GM18498 (cell line): ENCODE results near the gene KRT17.
"Not testable (repeated sequence)": the region's sequence is repeated elsewhere in the genome, so short reads cannot be mapped to it uniquely, and the experiment has no call there.

Experiments used
- ATAC-seq: cut with Tn5 transposase; IDR thresholded peaks from one replicate; pipeline ENCODE4 v1.9.1; 2021; ENCODE audit warnings: mild to moderate bottlenecking, moderate library complexity; ENCODE audit not compliant: unreplicated experiment

Gene KRT17

DNA sequence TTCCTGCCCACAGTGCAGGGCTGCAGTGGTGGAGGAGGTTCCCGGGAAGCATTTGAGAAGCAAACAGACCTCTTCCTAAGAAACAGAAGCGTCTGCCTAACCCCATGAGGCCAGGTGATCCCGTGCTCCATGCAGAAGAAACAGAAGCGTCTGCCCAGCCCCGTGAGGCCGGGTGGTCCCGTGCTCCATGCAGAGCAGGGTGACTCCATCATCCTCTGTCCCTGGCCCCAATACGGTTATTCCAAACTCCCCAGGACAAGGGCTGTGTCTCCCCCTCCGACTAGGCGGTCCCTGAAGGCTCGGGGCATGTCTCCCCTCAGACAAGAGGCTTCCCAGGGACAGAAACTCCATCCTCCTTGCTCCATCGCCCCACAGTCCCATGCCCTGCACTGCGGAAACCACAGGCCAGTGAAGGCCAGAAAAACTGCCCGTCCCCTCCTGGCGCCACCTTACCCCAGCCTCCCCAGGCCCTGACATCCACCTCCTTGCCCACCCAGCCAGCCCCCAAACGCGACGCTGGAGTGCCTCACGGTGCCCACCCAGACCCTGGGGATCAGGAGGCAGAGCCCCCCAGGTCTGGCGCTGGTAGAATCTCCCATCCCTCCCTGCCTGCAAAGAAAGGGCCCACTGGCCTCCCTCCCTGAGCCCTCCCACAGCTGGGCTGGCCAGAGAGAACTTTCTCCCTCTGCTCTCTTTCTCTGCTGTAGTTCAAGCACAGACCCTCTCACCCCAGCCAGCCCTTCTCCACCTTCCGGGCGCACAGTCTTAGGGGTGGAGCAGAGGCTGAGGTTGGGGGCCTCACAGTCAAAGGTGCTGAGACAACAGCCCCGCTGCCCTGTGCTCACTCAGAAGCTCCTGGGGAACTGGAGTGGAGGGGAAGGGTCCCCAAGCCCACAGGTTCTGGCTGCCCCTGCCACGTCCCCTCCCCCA is 30.6 kb upstream of the KRT17 start:
- no peak for ATAC-seq

DNA sequence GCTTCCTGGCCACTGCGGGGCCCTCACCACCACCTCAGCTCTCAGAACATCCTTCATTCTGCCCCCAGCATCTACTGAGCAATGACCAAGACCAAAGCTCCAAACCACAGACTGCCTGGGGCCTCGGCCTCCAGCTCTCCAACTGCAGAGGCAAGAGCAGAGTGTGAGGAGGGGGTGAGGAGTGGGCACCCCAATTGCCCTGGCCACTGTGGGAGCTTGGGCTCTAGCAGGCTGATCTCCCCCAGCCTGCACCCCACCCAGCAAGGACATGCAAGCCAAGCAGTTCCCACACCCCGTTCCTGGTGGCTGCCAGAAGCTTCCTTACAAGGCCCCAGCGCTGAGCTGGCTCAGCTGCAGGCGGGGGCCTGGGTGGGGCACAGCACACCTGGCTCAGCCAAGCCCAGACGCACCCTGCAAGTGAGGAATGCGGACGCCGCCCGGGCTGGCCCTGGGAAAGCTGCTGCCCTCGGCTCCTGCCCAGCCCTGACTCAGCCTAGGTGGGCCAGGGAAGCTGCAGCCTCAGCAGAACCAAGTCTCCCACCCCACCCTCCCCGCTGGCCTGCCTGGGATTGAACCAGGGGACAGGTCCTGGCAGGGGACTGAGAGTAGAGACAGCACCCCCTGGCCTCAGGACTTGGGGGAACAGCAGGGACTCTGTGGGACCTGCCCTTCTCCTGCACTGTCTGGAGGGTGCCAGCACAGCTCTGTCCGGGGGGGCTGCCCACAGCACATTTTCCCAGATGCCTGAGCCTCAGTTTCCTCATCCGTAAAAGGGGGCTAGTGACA is 29.7 kb upstream of the KRT17 start:
- ATAC-seq: no peak

DNA sequence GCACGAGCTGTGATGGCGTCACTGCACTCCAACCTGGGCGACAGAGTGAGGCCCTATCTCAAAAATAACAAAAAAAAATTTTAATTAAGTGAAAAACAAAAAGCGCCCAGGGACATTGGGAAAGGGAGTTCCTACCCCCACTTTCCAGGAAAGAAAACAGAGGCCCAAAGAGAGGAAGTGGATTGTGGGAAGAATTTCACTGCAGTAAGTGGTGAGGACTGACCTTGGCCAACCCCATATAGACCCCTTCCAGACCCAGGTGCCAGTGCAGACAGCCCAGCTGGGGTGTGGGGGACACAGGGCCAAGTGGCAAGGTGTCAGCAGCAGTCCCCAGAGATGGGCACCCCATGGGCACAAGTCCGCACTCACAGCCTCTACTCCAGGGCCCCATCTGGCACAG is 29.0 kb upstream of the KRT17 start:
- no peak for ATAC-seq

DNA sequence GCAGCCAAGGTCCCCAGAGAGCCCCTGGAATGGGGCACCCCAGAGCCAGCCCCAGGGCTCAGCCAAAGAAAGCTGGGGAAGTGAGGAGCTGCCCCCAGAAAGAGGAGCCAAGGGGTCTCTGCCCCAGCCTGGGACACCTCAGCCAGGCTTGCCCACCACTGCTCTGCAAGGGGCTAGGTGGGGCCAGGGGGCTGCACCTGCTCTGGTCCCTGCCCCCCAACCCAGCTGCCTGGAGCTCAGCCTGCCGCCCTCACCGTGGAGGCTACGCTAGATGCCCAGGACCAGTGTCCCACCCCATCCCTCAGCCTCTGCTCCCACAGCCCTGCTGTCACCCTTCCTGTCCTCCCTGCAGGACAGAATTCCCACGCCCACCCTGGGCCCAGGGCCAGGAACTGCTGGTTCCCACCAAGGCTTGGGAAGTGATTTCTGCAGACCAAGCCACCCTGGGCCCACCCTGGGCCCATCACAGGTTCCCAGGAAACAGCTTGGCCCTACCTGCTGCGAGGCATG is 28.1 kb upstream of the KRT17 start:
- no peak for ATAC-seq

DNA sequence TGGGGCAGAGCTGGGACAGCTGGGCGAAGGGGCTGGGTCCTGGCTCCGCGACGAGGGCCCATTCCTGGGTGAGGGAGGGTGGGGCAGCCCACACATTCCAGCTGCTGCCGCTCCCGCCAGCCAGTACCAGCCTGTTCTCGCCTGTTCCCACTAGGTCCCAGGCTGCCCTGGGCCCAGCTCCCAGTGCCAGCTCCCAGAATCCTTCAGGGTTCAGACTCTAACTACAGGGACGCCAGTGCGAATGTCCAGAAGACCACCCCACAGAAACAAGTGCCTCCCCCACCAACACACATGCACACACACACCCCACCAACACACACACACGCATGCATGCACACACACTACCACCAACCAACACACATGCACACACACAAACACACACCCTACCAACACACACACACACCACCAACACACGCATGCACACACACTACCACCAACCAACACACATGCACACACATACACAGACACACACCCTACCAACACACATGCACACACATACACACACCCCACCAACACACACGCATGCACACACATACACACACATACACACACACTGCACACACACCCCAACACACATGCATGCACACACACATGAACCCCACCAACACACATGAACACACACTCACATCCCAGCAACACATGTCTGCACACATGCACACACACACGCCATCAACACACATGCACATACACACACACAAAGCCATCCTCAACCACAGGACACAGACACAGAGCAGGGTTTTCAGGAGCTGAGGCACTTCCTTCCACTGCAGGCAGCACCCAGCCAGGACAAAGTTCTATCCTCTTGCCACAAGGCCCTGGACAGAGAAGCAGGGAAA is 27.5 kb upstream of the KRT17 start:
- ATAC-seq: no peak

DNA sequence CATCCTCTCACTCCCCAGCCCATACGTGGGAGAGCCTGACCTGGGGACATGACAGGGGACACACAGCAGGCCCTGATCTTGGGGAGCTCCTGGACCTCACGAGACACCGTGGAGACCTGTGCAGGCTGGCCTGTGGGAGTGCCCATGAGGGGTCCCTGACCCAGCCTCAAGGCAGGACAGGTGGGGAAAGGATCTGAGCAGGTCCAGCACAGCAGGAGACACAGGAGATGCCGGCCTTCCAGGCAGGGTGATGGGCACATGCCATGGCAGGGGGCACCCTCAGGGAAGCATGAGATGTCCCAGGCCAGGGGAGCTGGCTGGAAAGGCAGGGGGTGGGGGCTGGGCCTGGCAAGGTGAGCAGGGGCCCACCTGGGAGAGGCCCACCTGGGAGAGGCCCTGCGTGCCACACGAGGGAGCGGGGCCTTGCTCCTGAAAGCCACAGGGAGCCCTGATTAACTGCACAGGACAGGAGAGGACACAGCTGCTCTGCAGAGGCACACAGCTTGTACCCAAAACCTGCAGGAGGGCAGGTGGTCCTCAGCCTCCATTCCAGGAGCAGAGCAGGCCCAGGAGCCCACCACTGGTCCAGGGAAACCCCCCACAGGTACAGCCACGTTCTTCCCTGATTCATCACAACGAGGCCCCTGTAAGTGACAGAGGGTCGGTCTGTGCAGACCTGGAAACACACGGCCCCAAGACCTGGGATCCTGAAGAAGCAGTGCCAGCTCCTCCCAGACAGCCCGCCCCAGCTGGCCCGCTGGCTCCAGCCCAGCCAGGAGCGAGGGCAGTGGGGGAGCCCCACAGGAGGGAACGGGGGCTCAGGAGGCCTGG is 26.6 kb upstream of the KRT17 start:
- ATAC-seq: no peak

DNA sequence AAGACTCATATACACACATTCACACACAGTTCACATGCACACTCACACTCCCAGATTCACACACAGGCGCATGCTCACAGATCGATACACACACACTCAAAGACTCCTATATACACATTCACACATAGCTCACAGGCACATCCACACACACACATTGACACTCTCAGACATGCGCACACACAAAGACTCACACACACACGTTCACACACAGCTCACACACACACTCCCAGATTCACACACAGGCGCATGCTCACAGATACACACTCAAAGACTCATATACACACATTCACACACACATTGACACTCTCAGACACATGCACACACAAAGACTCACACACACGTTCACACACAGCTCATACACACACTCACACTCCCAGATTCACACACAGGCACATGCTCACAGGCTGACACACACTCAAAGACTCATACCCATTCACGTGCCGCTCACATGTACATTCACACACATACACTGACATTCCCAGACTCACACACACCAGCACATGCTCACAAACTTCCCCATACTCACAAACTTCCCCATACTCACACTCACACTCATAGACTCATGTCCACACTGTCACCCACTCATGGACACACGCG is 25.6 kb upstream of the KRT17 start:
- no peak for ATAC-seq

DNA sequence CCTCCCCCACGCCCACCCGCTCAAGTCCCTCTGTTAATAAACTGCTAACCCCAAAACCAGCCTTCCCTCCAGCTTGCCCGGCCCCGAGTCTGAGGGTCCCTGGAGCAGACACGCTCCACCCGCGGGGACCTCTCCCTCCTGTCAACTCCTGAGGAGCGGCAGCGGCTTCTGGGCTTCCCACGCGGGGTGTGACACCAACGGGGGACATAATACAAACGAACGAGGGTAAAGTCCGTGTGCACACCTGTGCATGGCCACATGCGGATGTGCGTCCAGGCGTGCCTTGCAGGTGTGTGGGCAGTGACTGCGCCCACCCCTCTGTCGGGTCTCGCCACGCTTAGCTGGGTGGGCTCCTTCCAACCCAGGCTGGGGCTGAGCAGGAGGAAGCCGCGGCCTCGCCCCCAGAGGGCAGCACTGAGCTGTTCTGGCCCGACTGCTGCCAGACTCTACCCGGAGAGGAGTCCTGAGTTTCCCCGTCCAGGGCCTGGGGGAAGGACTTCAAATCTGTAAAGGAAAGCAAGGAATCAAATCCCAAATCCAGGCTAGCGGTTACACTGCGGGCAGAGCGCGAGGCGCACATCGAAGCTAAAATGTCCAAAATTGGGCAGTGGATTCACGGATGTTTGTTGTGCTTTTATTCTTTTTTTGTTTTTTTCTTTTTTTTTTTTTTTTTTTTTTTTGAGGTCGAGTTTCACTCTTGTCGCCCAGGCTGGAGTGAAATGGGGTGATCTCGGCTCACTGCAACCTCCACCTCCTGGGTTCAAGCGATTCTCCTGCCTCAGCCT is 24.2 kb upstream of the KRT17 start:
- ATAC-seq: no peak

DNA sequence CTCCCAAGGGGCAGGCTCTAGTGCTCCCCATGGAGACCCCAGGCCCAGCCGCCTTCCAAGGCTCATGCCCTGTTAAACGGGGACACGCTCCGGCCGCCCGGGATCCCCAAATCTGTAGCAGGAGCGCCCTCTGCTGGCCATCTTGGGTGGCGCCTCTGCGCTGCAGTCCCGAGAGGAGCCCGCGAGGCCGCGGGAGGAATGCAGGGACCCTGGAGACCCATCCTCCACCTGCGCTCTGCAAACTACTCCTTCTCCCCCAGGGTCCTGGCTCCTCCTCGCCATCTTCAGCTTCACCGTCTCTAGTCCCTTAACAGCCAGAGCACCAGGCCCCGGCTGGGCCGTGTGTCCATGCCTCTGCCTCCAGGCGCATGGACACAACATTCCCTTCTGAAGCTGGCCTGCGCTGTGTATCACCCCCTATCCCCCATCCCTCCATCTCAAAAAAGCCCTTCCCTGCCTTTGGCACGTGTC is 23.6 kb upstream of the KRT17 start:
- ATAC-seq: peak; percentile 53

DNA sequence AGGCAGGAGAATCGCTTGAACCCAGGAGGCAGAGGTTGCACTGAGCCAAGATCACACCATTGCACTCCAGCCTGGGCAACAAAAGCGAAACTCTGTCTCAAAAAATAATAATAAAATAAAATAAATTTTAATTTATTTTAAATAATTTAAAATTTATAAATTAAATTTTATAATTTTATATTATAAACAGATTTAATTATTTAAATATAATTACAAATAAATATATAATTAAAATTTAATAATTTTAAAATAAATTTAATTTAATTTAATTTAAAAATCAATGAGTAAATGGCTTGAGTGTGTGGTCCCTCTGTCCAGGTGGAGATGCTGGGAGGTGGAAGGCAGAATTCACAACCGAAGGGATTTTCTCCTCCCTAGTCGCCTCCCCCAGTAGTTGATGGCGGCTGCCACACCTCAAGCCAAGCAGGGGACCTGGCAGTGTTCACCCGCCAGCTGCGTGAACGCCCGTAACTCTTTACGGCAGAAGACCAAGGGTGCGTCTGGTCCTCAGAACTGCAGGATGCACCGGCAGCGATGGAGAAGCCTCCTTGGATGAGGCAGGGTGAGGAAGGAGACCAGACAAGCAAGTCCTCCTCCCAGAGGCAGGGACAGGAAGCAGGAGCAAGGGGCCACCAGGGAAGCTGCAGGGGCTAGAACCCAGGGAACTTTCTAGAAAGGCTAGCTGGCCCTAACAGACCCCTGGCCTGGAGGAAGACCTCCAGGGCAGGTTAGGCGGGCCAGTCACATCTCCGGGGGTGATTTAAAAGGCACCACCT is 22.9 kb upstream of the KRT17 start:
- ATAC-seq: no peak

DNA sequence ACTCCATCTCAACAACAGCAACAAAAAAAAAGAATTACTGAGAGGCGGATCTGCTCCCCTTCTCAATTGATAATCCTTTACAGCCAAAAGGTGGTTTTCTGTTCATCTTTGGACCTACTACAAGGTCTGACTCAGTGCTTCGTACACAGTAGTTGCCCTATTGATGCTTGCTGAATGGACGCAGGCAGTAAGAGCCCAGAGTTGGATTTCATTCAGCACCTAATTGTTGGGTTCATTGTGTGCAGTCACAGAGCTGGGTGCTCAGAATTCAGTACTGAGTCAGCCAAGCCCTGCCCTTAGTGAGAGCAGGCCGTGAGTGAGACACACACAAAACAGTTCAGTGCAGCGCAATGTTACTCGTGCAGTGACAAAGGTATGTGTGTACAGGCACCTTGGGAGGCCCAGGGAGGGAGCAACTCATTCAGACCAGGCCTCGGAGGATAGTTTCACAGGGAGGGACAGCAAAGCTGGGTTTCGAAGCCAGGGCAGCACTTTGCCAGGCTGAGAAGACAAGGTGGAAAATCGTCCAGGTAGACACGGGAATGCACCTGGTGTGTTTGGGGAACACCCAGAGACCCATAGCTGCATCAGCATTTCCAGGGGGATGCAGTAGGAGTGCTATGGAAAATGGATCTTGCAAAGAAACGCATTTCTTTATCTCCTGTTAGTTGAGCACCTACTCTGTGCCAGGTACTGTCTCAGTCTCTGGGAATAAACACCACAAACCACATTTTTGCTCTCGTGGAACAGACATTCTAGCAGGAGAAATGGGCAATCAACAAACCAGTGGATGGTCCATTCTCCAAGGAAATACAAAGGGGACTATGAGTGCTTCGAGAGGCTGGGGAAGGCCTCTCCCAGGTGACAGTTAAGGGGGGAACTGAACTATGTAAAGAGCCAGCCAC is 18.1 kb upstream of the KRT17 start:
- ATAC-seq: no peak

DNA sequence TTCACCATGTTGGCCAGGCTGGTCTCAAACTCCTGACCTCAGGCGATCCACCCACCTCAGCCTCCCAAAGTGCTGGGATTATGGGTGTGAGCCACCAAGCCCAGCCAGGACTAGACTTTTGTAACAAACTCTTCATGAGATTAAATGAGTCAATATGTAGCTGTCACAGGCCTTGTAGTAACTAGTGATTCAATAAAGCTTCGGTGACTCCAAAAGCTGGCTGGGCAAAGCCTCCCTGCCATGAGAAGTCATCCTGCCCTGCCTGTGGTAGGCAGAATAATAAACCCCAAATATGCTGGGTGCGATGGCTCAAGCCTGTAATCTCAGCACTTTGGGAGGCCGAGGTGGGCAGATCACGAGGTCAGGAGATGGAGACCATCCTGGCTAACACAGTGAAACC is 16.2 kb upstream of the KRT17 start:
- ATAC-seq: not testable (repeated sequence)

DNA sequence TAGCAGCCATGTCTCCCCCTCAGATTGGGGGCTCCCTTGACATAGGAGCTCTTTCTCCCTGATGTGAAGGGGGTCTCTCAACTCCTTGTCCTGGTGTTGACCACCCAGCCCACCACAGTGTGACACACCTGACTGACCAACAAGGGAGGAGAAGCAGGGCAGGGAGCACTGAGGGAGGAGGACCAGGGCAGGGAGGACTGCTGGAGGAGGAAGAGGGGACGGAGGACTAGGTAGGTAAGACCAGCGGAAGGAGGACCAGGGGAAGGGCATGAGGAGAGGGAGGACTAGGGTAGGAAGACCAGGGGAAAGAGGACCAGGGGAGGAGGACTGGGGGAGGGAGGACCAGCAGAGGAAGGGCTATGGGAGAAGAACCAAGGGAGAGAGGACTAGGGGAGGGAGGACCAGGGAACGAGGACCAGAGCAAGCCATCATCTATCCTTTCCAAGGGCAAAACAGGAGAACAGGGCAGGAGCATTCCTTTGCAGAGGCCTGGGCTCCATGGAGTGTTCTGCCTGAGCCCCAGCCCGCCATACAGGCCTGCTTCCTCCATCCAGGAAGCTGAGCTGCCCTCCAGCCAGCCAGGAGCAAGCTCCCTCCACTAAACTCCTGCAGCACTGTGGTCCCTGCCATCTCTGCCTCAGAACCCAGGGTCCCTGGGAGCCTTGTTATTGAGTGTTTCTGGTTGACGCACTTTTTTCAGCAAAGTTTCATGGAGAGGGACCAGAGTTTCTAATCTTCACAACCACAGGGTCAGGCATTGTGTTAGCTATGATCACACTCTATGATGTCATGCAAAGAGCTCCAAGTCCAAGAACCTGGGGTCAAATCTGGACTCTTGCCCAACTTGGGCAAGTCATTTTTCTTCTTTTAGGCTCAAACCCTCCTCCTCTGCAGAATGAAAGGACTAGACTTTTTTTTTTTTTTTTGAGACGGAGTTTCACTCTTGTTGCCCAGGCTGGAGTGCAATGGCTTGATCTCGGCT is 15.4 kb upstream of the KRT17 start:
- ATAC-seq: no peak

DNA sequence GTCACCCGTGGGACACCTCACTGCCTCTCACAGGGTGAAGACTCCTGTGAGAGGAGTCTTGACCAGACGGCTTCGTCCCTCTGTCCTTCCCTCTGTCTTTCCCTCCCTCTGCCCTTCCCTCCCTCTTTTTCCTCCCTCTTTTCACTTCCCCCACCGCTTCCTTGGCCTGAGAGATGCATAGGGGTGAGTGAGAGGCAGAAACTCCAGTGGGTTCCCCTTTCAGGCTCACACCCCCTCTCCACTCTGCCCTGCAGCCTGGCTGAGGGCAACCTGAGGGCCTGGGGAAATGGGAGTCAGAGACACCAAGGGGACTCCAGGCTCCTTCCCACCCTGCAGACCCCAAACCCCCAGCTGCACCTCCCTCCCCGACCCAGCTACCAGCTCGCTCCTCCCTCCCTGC is 14.6 kb upstream of the KRT17 start:
- no peak for ATAC-seq

DNA sequence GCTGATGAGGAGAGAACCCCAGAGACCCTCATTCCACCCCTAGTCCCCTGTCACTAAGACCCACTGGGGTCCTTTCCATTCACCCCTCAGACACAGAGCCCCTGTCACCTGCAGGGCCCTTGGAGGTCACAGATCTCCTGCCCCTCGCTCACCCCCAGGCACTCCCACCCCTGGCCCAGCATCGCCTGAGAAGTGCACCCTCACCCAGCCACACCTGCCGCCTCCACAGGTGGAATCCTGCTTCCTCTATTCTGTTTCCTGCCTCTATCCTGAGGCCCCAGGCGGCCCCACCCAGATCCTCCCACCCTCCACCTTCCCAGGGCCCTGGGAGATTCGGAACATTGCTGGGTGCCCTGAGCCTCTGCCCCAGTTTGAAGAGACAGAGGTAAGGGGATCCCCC is 13.8 kb upstream of the KRT17 start:
- no peak for ATAC-seq

DNA sequence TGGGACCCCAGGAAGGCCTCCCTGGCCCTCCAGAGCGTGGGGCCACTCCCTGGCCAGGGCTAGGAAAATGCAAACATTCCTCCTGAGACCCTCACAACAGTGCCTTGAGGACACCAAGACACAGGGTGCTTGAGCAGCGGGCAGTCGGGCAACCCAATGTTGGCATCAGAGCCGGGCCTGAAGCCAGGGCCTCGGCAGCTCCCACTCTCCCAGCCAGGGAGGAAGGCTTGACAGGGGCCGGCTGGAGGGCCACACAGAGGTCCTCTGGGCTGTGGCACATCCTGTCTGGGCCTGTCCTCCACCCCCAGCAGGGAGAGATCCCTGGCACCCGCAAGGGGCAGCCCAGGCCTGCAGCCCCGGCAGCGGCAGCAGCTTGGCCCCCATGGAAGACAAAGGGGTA is 12.3 kb upstream of the KRT17 start:
- no peak for ATAC-seq
